ENCODE measurements around the gene HIC1.

GRCh38 chr17:2044263-2044894 is 10.5 kb upstream of the HIC1 start:
- TF ChIP-seq CTCF (IDR thresholded peaks at IDR 0.05; ENCODE audit: low read depth, low read length, missing input control) (no peak), FOXA1 (IDR thresholded peaks at IDR 0.05) (no peak), SP1 (IDR thresholded peaks at IDR 0.05) (no peak), RXRA (IDR thresholded peaks at IDR 0.05) (no peak), GABPA (IDR thresholded peaks at IDR 0.05 in 1 of 2, conservative IDR thresholded peaks at IDR 0.05 in 1 of 2) (no peak), HNF4G (IDR thresholded peaks at IDR 0.05) (no peak), EGR1 (IDR thresholded peaks at IDR 0.05; ENCODE audit: low read depth in 2 of 2) (no peak), JUND (IDR thresholded peaks at IDR 0.05) (no peak), REST (IDR thresholded peaks at IDR 0.05) (no peak), YY1 (IDR thresholded peaks at IDR 0.05) (no peak)

Data from liver (tissue), 3 donors.